NCI-H1417 (cell line): ENCODE measurements around the gene WDR86.
A peak's percentile ranks its signal among the peaks of the same experiment; 100 is the strongest.

Source experiments
- DNase-seq, 3 experiments: peaks; one replicate each; lab custom pipeline; 2025; lab: John Stamatoyannopoulos, UW

WDR86 gene, protein sequence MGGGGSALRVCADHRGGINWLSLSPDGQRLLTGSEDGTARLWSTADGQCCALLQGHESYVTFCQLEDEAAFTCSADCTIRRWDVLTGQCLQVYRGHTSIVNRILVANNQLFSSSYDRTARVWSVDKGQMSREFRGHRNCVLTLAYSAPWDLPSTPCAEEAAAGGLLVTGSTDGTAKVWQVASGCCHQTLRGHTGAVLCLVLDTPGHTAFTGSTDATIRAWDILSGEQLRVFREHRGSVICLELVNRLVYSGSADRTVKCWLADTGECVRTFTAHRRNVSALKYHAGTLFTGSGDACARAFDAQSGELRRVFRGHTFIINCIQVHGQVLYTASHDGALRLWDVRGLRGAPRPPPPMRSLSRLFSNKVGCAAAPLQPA

DNA sequence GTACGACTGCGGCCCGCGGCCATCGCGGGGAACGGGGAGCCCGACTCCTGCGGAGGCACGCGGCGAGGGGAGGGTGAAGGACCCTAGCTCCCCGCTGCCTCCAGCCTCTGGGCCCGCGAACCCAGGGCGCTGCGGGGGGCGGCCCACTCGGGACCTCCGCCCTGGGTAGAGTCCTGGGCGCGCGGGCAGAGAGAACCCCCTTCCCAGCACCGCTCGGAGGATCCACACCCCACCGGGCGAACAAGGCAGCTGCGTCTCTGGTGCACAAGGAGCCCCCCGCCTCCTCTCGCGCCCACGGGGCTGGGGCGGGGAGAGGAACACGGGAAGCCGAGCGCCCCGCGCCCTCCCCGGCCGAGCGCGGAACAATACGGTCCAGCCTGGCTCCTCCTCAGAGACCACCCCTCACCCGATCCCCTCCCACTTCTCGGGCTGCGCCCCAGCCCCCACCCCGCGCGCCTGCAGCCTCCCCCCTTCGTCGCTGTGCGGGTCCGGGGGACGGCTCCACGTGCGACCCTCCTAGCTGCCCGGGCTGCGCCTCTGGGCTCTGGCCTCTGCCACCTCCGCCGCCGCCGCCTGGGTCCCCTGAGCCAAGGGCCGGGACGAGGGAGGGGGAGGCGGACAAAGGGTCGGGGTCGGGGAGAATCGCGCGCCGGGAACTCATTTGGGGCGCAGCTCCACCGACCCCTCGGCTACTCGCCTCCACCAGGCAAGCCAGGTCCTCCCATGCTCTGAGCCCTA, at the start of gene WDR86:
TSS of gene WDR86 (minus strand) at position 372 of the 738 bp plus-strand sequence. CDS start 449 bp downstream, outside the sequence.
- DNase-seq, result peak in 2 of 3 experiments; percentile 54 to 61

DNA sequence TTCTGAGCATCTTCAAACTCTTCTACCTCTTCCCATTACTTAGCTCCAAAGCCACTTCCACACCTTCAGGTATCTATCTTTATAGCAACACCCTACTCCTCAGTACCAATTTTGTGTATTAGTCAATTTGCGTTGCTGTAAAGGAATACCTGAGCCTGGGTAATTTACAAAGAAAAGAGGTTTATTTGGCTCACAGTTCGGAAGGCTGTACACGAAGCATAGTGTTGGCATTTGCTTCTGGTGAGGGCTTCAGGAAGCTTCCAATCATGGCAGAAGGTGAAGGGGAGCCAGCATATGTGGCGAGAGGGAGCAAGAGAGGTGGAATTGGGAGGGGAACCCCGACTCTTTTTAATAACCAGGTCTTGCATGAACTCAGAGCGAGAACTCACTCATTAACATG, 47.7 kb upstream of the WDR86 start:
- DNase-seq, result no peak

DNA sequence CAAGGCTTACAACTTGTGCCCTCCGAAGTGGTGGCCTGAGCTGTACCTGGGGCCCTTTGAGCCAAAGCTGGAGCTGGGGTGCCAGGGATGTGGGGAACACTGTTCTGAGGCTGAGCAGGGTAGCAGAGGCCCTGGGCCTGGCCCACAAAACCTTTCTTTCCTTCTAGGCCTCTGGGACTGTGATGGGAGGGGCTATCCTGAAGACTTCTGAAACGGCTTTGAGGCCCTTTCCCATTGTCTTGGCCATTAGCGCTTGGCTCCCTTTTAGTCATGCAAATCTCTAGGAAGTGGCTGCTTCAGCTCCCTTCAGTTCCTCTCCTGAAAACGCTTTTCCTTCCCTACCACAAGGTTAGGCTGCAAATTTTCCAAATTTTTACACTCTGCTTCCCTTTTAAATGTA, 46.9 kb upstream of the WDR86 start:
- DNase-seq, result no peak

DNA sequence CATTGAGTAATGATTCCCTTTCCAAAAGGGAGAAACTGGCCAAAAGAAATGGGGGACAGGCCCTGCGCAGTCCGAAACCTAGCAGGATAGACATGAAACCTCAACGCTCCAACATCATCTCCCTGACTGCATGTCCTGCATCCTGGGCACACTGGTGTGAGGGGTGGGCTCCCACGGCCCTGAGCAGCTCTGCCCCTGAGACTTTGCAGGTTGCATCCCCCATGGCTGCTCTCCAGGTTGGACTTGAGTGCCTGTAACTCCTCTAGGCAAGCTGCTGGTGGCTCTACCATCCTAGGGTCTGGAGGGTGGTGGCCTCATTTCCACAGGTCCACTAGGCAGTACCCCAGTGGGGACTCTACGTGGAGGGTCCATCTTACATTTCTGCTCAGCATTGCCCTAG, 46.4 kb upstream of the WDR86 start:
- DNase-seq, result no peak

DNA sequence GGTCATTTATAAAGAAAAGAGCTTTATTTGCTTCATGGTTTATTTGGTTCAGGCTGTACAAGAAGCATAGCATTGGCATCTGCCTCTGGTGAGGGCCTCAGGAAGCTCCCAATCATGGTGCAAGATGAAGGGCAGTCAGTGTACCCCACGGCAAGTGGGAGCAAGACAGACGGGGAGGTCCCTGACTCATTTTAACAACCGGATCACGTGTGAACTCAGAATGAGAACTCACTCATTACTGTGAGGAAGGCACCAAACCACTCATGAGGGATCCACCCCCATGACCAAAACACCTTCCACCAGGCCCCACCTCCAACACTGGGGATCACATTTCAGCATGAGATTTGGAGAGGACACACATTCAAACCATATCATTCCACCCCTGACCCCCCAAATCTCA, 45.9 kb upstream of the WDR86 start:
- DNase-seq, result no peak

DNA sequence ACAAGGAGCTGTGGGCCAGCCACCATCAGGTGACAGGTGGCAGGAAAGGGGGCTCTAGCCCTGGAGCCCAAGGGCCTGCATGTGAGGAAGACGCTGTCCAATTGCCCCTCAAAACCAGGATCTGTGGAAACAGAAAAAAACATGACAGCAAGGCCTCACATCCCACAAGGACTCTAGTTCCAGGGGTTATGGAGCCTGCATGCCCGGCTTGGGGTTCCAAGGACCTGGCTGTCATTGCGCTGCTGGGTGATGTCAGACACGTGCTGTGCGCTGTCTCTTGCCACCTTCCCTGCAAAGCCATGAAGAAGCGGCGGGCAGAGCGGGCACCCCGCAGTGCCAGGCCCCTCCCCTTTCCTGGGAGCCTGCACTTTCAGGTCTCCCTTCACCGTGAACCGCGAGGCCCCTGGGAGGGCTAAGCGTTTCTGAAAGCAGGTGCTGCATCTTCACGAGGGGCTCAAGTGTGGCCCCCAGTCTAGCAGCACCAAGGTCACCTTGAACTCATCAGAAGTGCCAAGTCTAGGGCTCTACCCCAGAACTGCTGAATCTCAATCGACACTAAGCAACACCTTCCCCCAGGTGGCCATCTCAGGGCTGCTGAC, 45.2 kb upstream of the WDR86 start:
- peak in 2 of 3 experiments; percentile 29 to 52 for DNase-seq

DNA sequence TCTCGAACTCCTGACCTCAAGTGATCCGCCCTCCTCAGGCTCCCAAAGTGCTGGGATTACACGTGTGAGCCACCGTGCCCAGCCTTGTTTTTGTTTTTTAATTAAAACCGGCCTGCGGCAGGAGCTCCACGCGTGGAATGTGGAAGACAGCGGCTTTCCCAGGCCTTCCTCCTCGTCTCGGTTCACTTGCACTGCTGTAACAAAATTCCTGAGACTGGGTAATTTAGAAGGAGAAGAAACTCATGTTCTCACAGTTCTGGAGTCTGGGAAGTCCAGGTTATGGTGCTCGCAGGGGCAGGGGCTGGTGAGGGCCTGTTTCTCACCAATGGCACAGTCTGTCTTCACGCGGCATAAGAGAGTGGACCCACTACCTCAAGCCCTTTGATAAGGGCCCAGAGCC, 44.5 kb upstream of the WDR86 start:
- DNase-seq, result no peak

DNA sequence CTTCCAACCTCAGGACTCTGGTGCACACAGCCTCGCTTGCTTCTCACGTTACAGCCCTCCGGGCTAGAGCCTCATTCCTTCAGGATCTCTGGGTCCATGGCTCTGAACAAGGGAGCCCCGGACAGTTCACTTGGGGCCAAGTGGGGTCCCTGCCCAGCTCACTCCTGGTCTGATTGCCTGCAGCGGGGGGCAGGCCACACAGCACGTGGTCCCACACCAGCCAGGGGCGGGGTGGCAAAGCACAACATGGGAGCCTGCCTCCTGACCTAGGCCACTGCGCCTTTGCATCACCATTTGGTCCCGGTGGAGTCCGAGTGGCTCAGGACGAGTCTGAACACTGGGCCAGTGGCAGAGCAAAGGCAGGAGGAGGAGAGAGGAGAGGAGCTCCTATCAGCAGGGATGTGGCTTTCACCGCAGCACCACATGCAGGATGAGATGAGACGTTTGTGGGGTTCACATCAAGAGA, 43.5 kb upstream of the WDR86 start:
- no peak for DNase-seq

DNA sequence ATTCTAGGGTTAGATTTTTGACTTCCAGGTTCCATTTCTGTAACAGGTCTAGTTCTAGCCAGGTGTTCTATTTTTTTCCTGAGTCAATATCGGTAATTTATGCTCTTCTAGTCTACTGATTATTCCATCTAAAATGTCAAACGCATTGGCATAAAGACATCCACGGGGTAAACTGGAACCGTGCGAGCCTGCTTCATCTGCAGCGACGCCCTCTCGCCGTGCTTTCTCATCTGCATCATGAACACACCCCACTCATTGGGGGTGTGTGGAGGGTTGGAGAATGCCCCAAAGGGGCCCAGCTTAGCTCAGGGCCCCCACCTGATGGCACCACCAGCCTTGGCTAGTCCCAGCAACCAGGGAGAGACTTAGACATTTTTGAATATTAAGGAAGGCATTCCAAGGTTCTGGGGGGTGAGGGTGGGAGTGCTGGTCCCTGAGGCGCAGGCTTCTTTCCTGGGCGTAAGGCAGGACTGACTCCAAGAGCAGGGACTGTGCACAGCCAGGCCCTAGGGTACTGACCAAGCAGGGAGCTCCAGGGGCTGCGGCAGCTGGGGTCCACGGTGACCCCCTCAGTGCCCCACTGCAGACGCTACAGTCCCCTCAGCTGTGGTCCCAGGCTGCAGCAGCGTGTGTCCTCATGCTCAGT, 43.0 kb upstream of the WDR86 start:
- no peak for DNase-seq

DNA sequence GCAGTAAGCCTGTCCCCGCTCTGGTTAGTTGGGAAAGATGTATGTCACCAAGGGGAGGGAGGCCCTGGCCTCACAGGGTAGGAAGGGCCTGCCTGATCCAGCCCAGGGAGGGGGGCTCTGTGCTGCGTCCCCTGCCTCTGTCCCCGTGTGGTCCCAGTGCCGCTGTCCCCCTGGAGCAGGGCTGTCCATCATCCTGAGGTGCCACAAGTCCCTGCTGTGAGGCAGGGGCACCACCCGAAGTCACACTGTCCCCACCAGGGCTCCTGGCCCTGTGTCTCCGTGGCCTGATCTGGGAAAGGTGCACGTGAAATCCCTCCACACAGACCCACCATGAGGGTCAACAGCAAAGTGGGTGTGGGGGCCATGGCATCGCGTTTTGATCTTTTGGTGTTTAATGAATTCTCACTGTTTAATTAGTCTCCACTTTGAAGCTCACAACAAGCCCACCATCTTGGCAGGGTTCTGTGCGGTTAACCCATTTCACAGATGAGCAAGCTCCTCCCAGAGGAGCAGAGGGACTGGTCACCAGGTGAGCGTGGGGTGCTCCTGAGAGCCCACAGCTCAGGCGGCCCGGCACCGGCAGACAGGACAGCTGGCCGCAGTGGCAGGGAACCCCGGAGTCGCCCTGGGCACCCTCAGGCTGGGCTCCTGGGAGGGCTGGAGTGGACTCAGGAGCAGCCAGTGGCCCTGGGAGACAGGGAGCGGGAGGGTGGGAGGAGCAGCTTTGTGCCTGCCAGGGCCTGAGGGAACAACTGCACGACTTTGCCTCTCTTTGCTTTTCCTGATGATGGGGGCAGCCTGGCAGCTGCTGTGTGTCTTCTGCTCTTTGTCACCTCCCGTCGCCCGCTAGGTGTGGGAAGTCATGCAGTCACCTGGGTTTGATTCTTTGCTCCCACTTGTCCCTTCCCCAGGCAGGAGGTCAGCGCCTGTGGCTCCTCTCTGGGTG, 42.1 kb upstream of the WDR86 start:
- no peak for DNase-seq

DNA sequence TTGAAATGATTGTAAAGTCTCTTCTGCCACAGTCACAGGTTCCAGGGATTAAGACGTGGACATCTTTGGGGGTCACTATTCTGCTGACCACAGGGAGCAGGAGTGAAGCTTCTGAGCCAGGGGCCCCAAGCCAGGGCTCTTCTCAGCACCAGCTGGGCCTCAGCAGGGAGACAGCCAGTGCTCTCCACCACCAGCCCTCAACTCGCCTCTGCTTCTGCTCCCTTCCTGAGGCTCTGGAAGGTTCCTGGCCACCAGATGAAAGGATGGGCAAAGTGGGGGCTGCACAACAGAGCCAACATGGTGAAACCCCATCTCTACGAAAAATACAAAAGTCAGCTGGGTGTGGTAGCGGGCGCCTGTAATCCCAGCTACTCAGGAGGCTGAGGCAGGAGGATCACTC, 41.3 kb upstream of the WDR86 start:
- DNase-seq, result no peak

DNA sequence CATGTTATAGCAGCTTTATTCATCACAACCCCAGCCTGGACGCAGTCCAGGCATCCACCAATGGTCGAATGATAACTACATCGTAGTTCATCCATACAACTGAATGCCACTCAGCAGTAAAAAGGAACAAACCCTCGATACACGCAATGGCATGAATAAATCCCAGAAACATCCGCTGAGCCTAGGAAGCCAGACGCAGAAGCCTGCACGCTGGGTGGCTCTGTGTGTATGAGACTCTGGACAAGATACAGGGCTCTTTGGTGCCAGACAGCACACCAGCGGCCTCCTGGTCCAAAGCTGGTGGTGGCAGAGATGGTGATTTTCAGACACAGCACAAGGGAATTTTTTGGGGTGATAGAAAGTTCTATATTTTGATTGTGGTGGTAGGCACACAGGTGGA, 40.2 kb upstream of the WDR86 start:
- DNase-seq, result no peak

DNA sequence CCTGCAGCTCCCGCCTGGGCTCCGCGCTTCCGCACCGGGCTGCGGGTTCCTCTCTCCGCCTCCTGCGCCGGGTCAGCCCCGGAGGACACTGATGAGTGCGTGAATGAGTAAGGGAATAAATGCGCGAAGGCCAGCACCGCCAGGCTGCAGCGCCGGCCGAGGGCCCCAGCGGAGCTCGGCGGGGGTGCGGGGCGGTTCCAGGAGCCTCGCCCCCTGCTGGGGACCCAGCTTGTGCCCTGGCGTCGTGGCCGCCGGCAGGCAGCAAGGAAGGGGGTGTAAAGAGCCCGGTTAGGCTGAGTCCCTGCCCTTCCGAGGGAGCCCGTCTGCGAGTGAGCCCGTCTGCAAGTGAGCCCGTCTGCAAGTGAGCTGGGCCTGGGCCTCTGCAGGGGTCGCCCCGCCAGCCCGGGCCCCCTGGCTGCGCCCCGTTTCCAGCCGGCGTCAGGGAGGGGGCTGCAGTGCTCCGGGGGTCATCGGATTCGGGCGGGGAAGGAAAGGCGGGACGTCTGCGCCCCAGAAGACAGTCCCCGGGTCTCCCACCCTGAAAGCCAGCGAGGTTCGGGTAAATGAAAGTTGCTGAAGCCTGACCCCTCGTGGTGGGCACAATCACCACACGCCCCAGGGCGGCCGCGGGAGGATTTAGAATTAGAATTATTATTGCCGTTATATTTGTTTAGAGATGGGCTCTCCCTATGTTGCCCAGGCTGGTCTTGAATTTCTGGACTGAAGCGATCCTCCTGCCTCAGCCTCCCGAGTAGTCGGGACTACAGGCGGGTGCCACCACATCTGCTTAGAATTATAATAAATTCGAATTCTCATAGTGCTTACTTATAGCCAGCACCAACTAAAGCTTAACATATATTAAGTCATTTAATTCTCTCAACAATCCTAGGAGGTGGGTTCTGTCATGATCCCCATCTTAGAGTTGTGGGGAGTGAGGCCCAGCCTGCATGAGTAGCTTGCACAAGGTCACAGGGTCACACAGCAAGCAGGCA, 38.7 kb upstream of the WDR86 start:
- DNase-seq, result peak; percentile 41 to 62 (median 43)

DNA sequence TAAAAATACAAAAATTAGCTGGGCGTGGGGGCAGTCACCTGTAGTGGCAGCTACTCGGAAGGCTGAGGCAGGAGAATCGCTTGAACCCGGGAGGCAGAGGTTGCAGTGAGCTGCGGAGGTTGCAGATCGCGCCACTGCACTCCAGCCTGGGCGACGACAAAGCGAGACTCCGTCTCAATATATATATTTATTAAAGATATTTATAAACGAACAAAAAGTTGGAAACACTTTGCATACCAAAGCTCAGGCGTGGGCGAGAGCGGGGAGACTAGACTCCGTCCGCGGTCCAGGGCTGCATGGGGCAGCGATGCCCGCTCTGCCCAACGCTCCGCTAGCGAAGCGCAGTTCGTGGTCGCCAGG, 38.0 kb upstream of the WDR86 start:
- no peak for DNase-seq

DNA sequence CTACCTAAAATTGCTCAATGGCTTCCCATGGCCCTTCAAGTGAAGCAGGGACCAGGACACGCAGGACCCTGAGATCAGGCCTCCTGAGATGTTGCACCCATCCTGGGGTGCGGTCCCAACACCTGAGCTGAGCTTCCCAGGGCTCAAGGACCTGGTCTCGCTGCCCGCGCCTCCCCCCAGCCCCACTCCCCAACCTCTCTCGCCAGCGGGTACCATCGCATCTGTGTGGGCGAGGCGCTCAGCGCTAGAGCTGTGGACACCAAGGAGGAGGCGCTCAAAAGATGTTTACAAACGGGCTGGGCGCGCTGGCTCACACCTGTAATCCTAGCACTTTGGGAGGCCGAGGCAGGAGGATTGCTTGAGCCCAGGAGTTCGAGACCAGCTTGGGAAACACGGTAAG, 37.5 kb upstream of the WDR86 start:
- no peak for DNase-seq

DNA sequence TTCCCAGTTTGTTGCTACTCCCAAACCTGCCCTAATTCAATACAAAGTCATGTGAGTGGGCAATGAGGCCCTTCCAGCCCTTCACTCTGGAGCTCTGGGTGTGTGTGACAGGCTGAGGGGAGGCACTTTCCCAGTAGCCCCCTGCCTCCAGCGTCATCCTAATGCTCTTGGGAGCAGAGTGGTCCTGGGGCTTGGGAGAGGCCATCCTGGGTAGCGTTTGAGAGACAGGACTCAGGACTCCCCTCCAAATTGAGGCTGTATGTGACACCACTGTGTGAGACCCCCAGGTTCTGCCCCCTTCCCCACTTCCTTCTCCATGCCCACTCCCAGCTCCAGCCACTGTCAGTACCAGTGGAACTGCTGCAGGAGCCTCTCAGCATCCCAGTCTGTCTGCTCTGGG, 36.6 kb upstream of the WDR86 start:
- DNase-seq, result no peak

DNA sequence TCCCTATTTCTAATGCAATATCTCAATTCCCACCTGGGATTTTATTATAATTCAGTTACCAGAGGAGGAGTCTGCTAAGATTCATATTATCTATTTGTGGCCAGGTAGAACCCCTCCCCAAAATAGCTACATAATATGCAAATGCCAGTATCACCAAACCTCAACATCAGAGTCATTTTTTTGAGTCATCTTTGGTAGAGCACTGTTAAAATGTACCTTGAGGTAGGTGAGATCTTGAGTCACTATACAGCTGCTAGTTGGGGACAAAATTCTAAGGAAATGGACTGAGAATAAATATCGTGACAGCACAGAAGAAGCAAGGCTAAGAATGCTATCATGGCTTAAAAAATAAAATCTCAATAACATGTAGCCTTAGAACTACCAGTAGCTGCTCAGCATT, 34.8 kb upstream of the WDR86 start:
- no peak for DNase-seq

DNA sequence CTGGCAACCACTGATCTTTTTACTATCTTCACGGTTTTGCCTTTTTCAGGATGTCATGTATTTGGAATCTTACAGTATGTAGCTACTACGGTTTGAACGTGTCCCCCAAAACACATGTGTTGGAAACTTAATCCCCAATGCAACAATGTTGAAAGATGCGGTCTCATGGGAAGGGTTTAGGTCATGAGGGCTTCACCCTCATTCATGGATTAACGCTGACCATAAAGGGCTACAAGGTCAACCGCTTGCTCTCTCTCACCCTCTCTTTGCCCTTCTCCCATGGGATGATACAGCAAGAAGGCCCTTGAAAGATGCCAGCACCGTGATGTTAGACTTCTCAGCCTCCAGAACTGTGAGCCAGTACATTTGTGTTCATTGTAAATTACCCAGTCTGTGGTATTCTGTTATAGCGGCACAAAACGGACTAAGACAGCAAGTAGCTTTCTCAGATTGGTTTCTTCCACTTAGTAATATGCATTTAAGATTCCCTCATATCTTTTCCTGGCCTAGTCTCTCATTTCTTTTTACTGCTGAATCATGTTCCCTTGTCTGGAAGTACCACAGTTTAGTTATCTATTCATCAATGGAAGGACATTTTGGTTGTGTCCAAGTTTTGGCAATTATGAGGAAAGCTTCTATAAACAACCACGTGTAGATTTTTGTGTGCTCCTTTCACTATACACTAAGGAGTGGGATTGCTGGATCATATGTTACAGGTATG, 33.1 kb upstream of the WDR86 start:
- no peak for DNase-seq

DNA sequence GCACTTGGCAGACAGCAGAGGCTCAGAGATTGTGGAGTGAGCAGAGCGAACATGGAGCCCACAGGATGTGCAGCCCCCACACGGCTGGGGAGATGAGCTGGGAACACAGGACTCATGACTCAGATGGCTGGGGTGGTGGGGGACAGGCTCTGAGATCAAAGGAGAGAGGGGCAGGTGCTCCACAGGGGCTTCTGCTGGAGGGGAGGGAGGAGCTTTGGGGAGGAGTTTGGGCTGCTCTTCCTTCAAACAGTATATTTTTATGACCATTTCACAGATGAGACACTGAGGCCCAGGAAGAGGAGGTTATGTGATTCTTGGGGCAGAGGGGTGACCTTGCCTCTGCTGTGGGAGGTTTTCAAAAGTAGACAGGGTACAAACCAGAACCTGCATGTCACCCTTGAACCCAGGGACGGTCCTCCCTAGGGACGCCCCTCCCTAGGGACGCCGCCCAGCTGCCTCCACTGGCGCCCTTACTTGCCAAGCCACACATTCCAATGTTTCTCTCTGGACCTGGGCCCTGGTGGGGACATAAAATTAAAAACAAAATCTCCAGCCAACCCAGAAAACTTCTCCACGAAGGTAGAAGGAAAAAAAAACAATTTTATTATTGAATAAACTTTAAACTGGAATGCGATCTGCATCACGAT, 31.1 kb upstream of the WDR86 start:
- no peak for DNase-seq
